NB4 (cell line): ENCODE measurements around the gene SRGAP2B.
"Not testable (repeated sequence)": the region's sequence is repeated elsewhere in the genome, so short reads cannot be mapped to it uniquely, and the experiment has no call there.

ENCODE experiments used
- MYC ChIP-seq: IDR thresholded peaks from 2 replicates; pipeline ENCODE4 v1.6.1; 2011; ENCODE audit warnings: low read depth, low read length
- POLR2A ChIP-seq: IDR thresholded peaks from 2 replicates; pipeline ENCODE4 v1.6.1; 2011; ENCODE audit warnings: mild to moderate bottlenecking; ENCODE audit not compliant: insufficient read length; ENCODE audit errors: extremely low read depth
- TF ChIP-seq, protein P1 (sequence below): IDR thresholded peaks from one replicate; pipeline ENCODE4 v1.5.1; 2012; ENCODE audit warnings: low read depth, low read length
- TF ChIP-seq, protein P2 (sequence below): IDR thresholded peaks from 2 replicates; pipeline ENCODE4 v1.6.1; 2011; ENCODE audit warnings: low read depth, low read length

DNA sequence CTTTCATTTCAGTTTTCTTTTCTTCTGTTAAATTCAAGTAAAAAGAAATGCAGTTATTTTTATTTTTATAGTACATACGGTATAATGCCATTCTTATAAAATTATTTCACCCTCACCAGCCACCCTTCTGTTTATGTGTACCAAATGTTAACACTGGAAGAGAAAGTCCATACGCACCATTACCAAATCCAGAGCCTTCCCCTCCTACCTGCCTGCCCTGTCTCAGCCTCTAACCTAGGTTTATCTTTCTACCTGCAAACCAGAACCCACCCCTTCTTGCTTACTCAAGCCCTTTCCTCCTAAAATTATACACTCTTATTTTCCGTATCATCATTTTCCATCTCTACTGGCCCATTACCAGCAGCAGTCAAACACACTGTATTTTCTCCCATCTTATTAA lies 84.5 kb downstream of the SRGAP2B start:
- TF ChIP-seq POLR2A, MYC: not testable (repeated sequence)
- TF ChIP-seq, protein P1, sequence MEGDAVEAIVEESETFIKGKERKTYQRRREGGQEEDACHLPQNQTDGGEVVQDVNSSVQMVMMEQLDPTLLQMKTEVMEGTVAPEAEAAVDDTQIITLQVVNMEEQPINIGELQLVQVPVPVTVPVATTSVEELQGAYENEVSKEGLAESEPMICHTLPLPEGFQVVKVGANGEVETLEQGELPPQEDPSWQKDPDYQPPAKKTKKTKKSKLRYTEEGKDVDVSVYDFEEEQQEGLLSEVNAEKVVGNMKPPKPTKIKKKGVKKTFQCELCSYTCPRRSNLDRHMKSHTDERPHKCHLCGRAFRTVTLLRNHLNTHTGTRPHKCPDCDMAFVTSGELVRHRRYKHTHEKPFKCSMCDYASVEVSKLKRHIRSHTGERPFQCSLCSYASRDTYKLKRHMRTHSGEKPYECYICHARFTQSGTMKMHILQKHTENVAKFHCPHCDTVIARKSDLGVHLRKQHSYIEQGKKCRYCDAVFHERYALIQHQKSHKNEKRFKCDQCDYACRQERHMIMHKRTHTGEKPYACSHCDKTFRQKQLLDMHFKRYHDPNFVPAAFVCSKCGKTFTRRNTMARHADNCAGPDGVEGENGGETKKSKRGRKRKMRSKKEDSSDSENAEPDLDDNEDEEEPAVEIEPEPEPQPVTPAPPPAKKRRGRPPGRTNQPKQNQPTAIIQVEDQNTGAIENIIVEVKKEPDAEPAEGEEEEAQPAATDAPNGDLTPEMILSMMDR = not testable (repeated sequence)
- TF ChIP-seq, protein P2, sequence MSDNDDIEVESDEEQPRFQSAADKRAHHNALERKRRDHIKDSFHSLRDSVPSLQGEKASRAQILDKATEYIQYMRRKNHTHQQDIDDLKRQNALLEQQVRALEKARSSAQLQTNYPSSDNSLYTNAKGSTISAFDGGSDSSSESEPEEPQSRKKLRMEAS = not testable (repeated sequence)
